Fibroblast of lung (primary cell): ENCODE data around the gene WDR46. TPM values are rescaled to one million over a fixed set of nuclear protein-coding genes. Genes with fewer than 3 reads are reported as not detected.

Source experiments
- DNase-seq, 2 donors: peaks; one replicate each; pipeline versions ENCODE4 v3.0.0 to v3.0.0-alpha.2; 2010; ENCODE audit warnings: low read depth in 2 of 2
- H2AFZ ChIP-seq: 2 replicates; pipeline ENCODE4 v1.5.1; 2012; ENCODE audit warnings: low read length, control low read depth, inconsistent platforms
- H3K27ac ChIP-seq: 2 replicates; pipeline ENCODE4 v1.5.1; 2011; ENCODE audit warnings: low read length, control low read depth; ENCODE audit not compliant: insufficient read depth
- H3K27me3 ChIP-seq: 2 replicates; pipeline ENCODE4 v1.5.1; 2011; ENCODE audit warnings: mild to moderate bottlenecking, low read length; ENCODE audit not compliant: control insufficient read depth, insufficient read depth
- H3K36me3 ChIP-seq: 2 replicates; pipeline ENCODE4 v1.5.1; 2011; ENCODE audit warnings: low read length; ENCODE audit not compliant: control insufficient read depth, insufficient read depth
- H3K4me1 ChIP-seq: 2 replicates; pipeline ENCODE4 v1.5.1; 2011; ENCODE audit warnings: low read length; ENCODE audit not compliant: control insufficient read depth, insufficient read depth; ENCODE audit errors: extremely low read depth
- H3K4me2 ChIP-seq: 2 replicates; pipeline ENCODE4 v1.5.1; 2011; ENCODE audit warnings: low read length, control low read depth; ENCODE audit not compliant: insufficient read depth; ENCODE audit errors: extremely low read depth
- H3K4me3 ChIP-seq, 4 experiments: fragments of 200-600 bp in 1 of 4; sonication (generic) in 1 of 4; replicated peaks in 1 of 4; 2 replicates each; pipeline ENCODE4 v1.5.1; 2011 to 2016; ENCODE audit warnings: low read length in 4 of 4, low read depth in 3 of 4, mild to moderate bottlenecking in 3 of 4, control low read depth in 2 of 4, inconsistent platforms in 1 of 4, mixed read lengths in 1 of 4; ENCODE audit not compliant: insufficient read depth in 1 of 4; ENCODE audit errors: control extremely low read depth in 1 of 4
- H3K79me2 ChIP-seq: 2 replicates; pipeline ENCODE4 v1.5.1; 2012; ENCODE audit warnings: mild to moderate bottlenecking, low read length, inconsistent platforms; ENCODE audit not compliant: control insufficient read depth, insufficient read depth
- H3K9ac ChIP-seq: 2 replicates; pipeline ENCODE4 v1.5.1; 2011; ENCODE audit warnings: mild to moderate bottlenecking, low read length, control low read depth; ENCODE audit not compliant: insufficient read depth
- H3K9me3 ChIP-seq: 2 replicates; pipeline ENCODE4 v1.5.1; 2012; ENCODE audit warnings: low read depth, low read length; ENCODE audit not compliant: control insufficient read depth, insufficient read depth
- H4K20me1 ChIP-seq: 2 replicates; pipeline ENCODE4 v1.5.1; 2011; ENCODE audit warnings: low read length; ENCODE audit not compliant: control insufficient read depth, insufficient read depth; ENCODE audit errors: extremely low read depth
- EZH2 ChIP-seq: IDR thresholded peaks from 2 replicates; pipeline ENCODE4 v1.5.1; 2012; ENCODE audit warnings: low read length, control low read depth, mild to moderate bottlenecking; ENCODE audit errors: missing control alignments
- polyA plus RNA-seq, 2 donors: library from polyadenylated mRNA; depleted of rRNA in 1 of 2; stranded (reverse) in 1 of 2; unstranded in 1 of 2; fragments of >200 nt; gene quantifications; 2 replicates each; pipeline ENCODE4 v1.2.1, GENCODE V29; 2011 to 2012; ENCODE audit warnings: missing spikeins in 1 of 2
- total RNA-seq: library from RNA; depleted of rRNA; stranded (reverse); fragments of >200 nt; gene quantifications from 2 replicates; pipeline ENCODE4 v1.2.1, GENCODE V29; 2014
- TF ChIP-seq, protein P1 (sequence below), 2 donors: IDR thresholded peaks in 1 of 2; conservative IDR thresholded peaks in 1 of 2; 1 replicate in 1 of 2; 2 replicates in 1 of 2; pipeline ENCODE4 v1.5.1; 2011 to 2012; ENCODE audit warnings: low read length in 2 of 2, control low read depth in 1 of 2, inconsistent platforms in 1 of 2, low read depth in 1 of 2, mild to moderate bottlenecking in 1 of 2

The WDR46 gene
- total and polyA plus RNA-seq, 2 donors (not counting 1 experiment from before 2014, with no cell fraction given), result 31.1 to 55.2 TPM

- Histone ChIP-seq H2AFZ (peak overlapping the region; percentile 9), H3K9ac (peak overlapping the region; percentile 54), H3K9me3 (no peaks in the 10 kb centered on the region), H3K4me1 (peaks cover 16% of the 10 kb centered on the region), H3K36me3 (no peaks in the 10 kb centered on the region), H4K20me1 (no peaks in the 10 kb centered on the region), H3K4me2 (peak overlapping the region; percentile 95), H3K79me2 (no peaks in the 10 kb centered on the region), H3K4me3 (peak overlapping the region; percentile 17 to 86 (median 55)), H3K27me3 (no peaks in the 10 kb centered on the region), H3K27ac (peak overlapping the region; percentile 94)
- TF ChIP-seq EZH2, result no peak
- TF ChIP-seq, protein P1, sequence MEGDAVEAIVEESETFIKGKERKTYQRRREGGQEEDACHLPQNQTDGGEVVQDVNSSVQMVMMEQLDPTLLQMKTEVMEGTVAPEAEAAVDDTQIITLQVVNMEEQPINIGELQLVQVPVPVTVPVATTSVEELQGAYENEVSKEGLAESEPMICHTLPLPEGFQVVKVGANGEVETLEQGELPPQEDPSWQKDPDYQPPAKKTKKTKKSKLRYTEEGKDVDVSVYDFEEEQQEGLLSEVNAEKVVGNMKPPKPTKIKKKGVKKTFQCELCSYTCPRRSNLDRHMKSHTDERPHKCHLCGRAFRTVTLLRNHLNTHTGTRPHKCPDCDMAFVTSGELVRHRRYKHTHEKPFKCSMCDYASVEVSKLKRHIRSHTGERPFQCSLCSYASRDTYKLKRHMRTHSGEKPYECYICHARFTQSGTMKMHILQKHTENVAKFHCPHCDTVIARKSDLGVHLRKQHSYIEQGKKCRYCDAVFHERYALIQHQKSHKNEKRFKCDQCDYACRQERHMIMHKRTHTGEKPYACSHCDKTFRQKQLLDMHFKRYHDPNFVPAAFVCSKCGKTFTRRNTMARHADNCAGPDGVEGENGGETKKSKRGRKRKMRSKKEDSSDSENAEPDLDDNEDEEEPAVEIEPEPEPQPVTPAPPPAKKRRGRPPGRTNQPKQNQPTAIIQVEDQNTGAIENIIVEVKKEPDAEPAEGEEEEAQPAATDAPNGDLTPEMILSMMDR (conservative IDR thresholded peaks at IDR 0.05 in 1 of 2, IDR thresholded peaks at IDR 0.05 in 1 of 2; ENCODE audit: low read depth in 1 of 2, low read length in 2 of 2), result no peak
- peak; percentile 72 to 84 for DNase-seq
These were observed 39.1 kb downstream of the WDR46 start for GRCh38 chr6:33249732-33250630.

GRCh38 chr6:33248932-33249731, 39.9 kb downstream of the WDR46 start:
- peak overlapping the region; percentile 81 for H3K9ac ChIP-seq
- H3K79me2 ChIP-seq, result no peaks in the 10 kb centered on the region
- peaks cover 16% of the 10 kb centered on the region for H3K4me1 ChIP-seq
- H3K4me2 ChIP-seq, result peak overlapping the region; percentile 100
- H3K9me3 ChIP-seq, result no peaks in the 10 kb centered on the region
- H3K36me3 ChIP-seq, result no peaks in the 10 kb centered on the region
- peak overlapping the region; percentile 94 for H3K27ac ChIP-seq
- TF ChIP-seq, protein P1 (conservative IDR thresholded peaks at IDR 0.05 in 1 of 2, IDR thresholded peaks at IDR 0.05 in 1 of 2; ENCODE audit: low read depth in 1 of 2, low read length in 2 of 2), result no peak
- no peak for TF ChIP-seq EZH2
- H4K20me1 ChIP-seq, result no peaks in the 10 kb centered on the region
- no peaks in the 10 kb centered on the region for H3K27me3 ChIP-seq
- peak overlapping the region; percentile 80 for H2AFZ ChIP-seq
- DNase-seq, result peak; percentile 99
- peak overlapping the region; percentile 42 to 86 (median 58) for H3K4me3 ChIP-seq

- H3K27ac ChIP-seq, result peak overlapping the region; percentile 94
- DNase-seq, result peak in 1 of 2 donors; percentile 48
- TF ChIP-seq EZH2, result no peak
- TF ChIP-seq, protein P1 (conservative IDR thresholded peaks at IDR 0.05 in 1 of 2, IDR thresholded peaks at IDR 0.05 in 1 of 2; ENCODE audit: low read depth in 1 of 2, low read length in 2 of 2), result no peak
- peak overlapping the region; percentile 81 for H3K9ac ChIP-seq
- peak overlapping the region; percentile 42 to 68 (median 57) for H3K4me3 ChIP-seq
- H2AFZ ChIP-seq, result peak overlapping the region; percentile 80
- H3K9me3 ChIP-seq, result no peaks in the 10 kb centered on the region
- no peaks in the 10 kb centered on the region for H4K20me1 ChIP-seq
- H3K27me3 ChIP-seq, result no peaks in the 10 kb centered on the region
- no peaks in the 10 kb centered on the region for H3K79me2 ChIP-seq
- peak overlapping the region; percentile 100 for H3K4me2 ChIP-seq
- H3K4me1 ChIP-seq, result peaks cover 16% of the 10 kb centered on the region
- no peaks in the 10 kb centered on the region for H3K36me3 ChIP-seq
These were observed 40.5 kb downstream of the WDR46 start for GRCh38 chr6:33248643-33248931.
